Tibial nerve (tissue), 4 donors: ENCODE results near the gene NBAS. TPM values are rescaled to one million over a fixed set of nuclear protein-coding genes. Genes with fewer than 3 reads are reported as not detected.
"Not testable (repeated sequence)": the region's sequence is repeated elsewhere in the genome, so short reads cannot be mapped to it uniquely, and the experiment has no call there.

Experiments used
- DNase-seq, 2 donors: peaks; one replicate each; pipeline ENCODE4 v3.0.0-alpha.2; 2019; ENCODE audit warnings: low spot score in 2 of 2
- H3K27ac ChIP-seq, 4 donors: fragments of 200-600 bp; sonication (generic) in 3 of 4; one replicate each; pipeline ENCODE4 v1.5.1; 2017 to 2019; ENCODE audit warnings: mild to moderate bottlenecking in 1 of 4
- H3K27me3 ChIP-seq, 2 donors: fragments of 200-600 bp; sonication (generic) in 1 of 2; one replicate each; pipeline versions ENCODE4 v1.5.1 to v1.6.0; 2017 to 2019
- H3K36me3 ChIP-seq, 3 donors: fragments of 200-600 bp; sonication (generic); one replicate each; pipeline ENCODE4 v1.5.1; 2018 to 2019
- H3K4me1 ChIP-seq, 4 donors: fragments of 200-600 bp; sonication (generic) in 3 of 4; one replicate each; pipeline ENCODE4 v1.5.1; 2017 to 2019
- H3K4me3 ChIP-seq, 4 donors: fragments of 200-600 bp; sonication (generic) in 3 of 4; one replicate each; pipeline ENCODE4 v1.5.1; 2017 to 2019; ENCODE audit warnings: mild to moderate bottlenecking in 1 of 4, moderate library complexity in 1 of 4
- H3K9me3 ChIP-seq, 4 donors: fragments of 200-600 bp; sonication (generic) in 3 of 4; one replicate each; pipeline ENCODE4 v1.5.1; 2017 to 2019
- EP300 ChIP-seq, 2 donors: sonication (generic); formaldehyde crosslinking; IDR thresholded peaks; one replicate each; pipeline ENCODE4 v1.6.1; 2017; ENCODE audit warnings: antibody characterized with exemption in 2 of 2, mild to moderate bottlenecking in 1 of 2
- POLR2A ChIP-seq, 2 donors: fragments of 450-650 bp; IDR thresholded peaks; one replicate each; pipeline ENCODE4 v1.6.1; 2017; ENCODE audit warnings: antibody characterized with exemption in 2 of 2, mild to moderate bottlenecking in 2 of 2, moderate library complexity in 2 of 2
- WGBS, 2 donors: methylation state at CpG; one replicate each; pipeline ENCODE4 v1.1.5; 2018; 5-methylcytosine and 5-hydroxymethylcytosine counted together
- total RNA-seq, 4 donors: library from RNA; depleted of rRNA; stranded (reverse); fragments of >200 nt; gene quantifications; one replicate each; pipeline ENCODE4 v1.1.0, GENCODE V29; 2016
- TF ChIP-seq, protein P1 (sequence below), 5 experiments: fragments of 200-600 bp in 3 of 5; fragments of 450-650 bp in 2 of 5; sonication (generic) in 3 of 5; IDR thresholded peaks; one replicate each; pipeline ENCODE4 v1.5.1; 2016 to 2019; ENCODE audit warnings: antibody characterized with exemption in 5 of 5, mild to moderate bottlenecking in 3 of 5, moderate library complexity in 2 of 5

NBAS gene
- total RNA-seq, 4 donors from 2014 or later = 49.0 to 59.1 (median 55.1) TPM

DNA sequence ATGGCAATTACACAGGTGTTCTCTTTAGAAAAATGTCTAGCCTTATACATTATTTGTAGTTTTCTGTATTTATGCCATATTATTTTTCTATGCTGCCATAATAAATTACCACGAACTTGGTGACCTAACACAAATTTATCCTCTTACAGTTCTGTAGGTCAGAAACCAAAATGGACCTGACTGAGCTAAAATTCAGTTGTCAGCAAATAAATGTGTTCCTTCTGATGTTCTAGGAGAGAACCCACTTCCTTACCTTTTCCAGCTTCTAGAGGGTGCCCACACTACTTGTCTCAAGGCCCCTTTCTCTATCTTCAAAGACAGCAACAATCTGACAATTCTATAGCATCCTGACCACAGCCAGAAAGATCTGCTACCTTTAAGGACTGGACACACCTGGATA is 153.5 kb downstream of the NBAS start:
- Histone ChIP-seq H3K27me3 (no peaks in the 10 kb centered on the region), H3K27ac (no peak overlapping the region), H3K9me3 (no peaks in the 10 kb centered on the region), H3K4me3 (no peak overlapping the region), H3K4me1 (no peaks in the 10 kb centered on the region), H3K36me3 (peaks cover 0 to 54% (median 3%) of the 10 kb centered on the region in 3 donors)
- TF ChIP-seq EP300 (IDR thresholded peaks at IDR 0.05) (no peak), POLR2A (IDR thresholded peaks at IDR 0.05) (no peak)
- TF ChIP-seq, protein P1, sequence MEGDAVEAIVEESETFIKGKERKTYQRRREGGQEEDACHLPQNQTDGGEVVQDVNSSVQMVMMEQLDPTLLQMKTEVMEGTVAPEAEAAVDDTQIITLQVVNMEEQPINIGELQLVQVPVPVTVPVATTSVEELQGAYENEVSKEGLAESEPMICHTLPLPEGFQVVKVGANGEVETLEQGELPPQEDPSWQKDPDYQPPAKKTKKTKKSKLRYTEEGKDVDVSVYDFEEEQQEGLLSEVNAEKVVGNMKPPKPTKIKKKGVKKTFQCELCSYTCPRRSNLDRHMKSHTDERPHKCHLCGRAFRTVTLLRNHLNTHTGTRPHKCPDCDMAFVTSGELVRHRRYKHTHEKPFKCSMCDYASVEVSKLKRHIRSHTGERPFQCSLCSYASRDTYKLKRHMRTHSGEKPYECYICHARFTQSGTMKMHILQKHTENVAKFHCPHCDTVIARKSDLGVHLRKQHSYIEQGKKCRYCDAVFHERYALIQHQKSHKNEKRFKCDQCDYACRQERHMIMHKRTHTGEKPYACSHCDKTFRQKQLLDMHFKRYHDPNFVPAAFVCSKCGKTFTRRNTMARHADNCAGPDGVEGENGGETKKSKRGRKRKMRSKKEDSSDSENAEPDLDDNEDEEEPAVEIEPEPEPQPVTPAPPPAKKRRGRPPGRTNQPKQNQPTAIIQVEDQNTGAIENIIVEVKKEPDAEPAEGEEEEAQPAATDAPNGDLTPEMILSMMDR (IDR thresholded peaks at IDR 0.05) = no peak
- 97 to 98% methylated on average over 1 of the region's 1 CpG for WGBS, 2 donors
- no peak for DNase-seq

DNA sequence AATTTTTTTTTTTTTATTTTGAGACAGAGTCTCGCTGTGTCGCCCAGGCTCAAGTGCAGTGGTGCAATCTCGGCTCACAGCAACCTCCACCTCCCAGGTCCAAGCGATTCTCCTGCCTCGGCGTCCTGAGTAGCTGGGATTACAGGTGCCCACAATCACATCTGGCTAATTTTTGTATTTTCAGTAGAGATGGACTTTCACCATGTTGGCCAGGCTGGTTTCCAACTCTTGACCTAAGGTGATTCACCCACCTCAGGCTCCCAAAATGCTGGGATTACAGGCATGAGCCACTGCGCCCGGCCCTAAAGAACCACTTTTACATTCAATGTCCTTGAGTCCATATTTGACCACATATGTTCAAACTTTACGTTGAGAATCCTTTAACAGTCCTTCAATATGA is 156.6 kb downstream of the NBAS start:
- peaks cover 0 to 33% (median 3%) of the 10 kb centered on the region in 3 donors for H3K36me3 ChIP-seq
- H3K27me3 ChIP-seq, DNase-seq, H3K4me1 ChIP-seq, H3K9me3 ChIP-seq, H3K4me3 ChIP-seq, H3K27ac ChIP-seq: not testable (repeated sequence)
- 97 to 98% methylated on average over 9 of the region's 9 CpGs for WGBS, 2 donors

DNA sequence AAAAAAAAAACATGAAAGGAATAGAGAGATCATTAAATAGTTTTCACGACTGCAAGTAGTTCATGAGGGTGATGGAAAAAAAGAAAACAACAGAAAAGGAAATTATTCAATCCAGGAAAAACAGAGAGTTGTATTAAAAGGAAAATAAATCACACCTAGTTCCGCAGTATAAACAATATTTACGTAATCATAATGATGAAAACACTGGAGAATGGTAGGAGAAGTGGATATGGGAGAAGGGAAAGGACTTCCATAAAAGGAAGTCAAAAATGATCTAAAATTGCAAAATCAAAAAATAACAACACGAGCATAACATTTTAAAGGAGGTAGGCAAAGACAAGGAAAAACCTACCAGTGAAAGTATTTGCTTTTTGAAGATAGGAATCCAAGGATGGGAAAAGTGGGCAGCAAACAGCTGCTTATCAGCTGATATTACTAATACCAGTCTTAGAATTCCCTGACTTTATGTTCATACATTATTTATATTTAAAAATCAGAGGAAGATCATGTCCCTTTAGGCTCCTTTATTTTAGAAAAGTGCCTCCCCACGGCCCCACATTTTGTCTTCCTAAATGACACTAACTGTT is 160.8 kb downstream of the NBAS start:
- no peak overlapping the region for H3K4me3 ChIP-seq
- 77 to 82% methylated on average over 5 of the region's 5 CpGs for WGBS, 2 donors
- peaks cover 0 to 24% (median 0%) of the 10 kb centered on the region in 3 donors for H3K36me3 ChIP-seq
- no peak for DNase-seq
- no peaks in the 10 kb centered on the region for H3K27me3 ChIP-seq
- H3K9me3 ChIP-seq = peaks cover 0 to 6% (median 0%) of the 10 kb centered on the region in 4 donors
- no peak for TF ChIP-seq POLR2A (IDR thresholded peaks at IDR 0.05)
- TF ChIP-seq, protein P1 (IDR thresholded peaks at IDR 0.05) = no peak
- no peak for TF ChIP-seq EP300 (IDR thresholded peaks at IDR 0.05)
- no peaks in the 10 kb centered on the region for H3K4me1 ChIP-seq
- H3K27ac ChIP-seq = peak overlapping the region in 1 of 4 donors; percentile 3

DNA sequence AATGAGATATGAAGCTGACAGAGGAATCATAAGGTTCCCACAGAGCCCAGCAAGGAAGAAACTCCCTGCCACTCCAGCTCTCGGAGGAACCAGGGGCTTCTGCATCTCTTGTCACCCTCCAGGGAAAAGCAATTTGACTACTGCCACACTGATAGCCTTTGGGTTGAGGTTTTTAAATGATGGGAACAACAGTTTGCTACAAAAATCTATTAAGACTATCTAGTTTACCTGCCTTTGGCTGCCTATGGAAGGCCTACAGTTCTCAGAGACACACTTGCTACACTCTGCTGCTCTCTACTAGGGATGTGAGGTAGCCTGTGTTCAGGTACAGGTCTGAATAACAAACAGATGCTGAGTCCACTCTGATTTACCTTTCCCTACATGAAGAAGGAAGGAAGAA is 161.9 kb downstream of the NBAS start:
- 100% methylated on average over 1 of the region's 1 CpG for WGBS, 2 donors
- DNase-seq = no peak
- Histone ChIP-seq H3K4me3 (no peak overlapping the region), H3K36me3 (peaks cover 0 to 31% (median 0%) of the 10 kb centered on the region in 3 donors), H3K9me3 (peaks cover 0 to 6% (median 0%) of the 10 kb centered on the region in 4 donors), H3K4me1 (no peaks in the 10 kb centered on the region), H3K27me3 (no peaks in the 10 kb centered on the region), H3K27ac (no peak overlapping the region)
- TF ChIP-seq EP300 (IDR thresholded peaks at IDR 0.05) = no peak
- TF ChIP-seq, protein P1 (IDR thresholded peaks at IDR 0.05) = no peak

DNA sequence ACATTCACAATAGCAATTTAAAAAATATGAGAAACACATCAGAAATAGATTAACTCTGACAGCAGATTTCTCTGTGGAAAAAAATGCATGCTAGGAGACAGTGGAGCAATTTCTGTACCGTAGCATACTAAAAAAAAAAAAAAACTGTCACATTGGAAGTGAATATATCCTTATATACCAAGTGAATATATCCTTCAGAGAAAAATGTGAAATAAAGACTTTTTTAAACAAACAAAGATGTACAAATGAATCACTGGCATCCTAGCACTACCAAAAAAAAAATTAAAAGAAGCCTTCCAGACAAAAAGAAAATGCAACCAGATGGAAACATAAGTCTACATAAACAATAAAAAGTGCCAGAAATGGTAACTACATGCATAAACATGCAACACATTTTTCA is 169.4 kb downstream of the NBAS start:
- Histone ChIP-seq H3K9me3 (peaks cover 0 to 1% (median 0%) of the 10 kb centered on the region in 4 donors), H3K4me1 (no peaks in the 10 kb centered on the region), H3K27me3 (no peaks in the 10 kb centered on the region), H3K27ac (no peak overlapping the region), H3K4me3 (no peak overlapping the region), H3K36me3 (peaks cover 0 to 67% (median 0%) of the 10 kb centered on the region in 3 donors)
- WGBS, 2 donors = 34 to 83% methylated on average over 1 of the region's 1 CpG
- DNase-seq = no peak
- TF ChIP-seq EP300 (IDR thresholded peaks at IDR 0.05) (no peak), POLR2A (IDR thresholded peaks at IDR 0.05) (no peak)
- TF ChIP-seq, protein P1 (IDR thresholded peaks at IDR 0.05) = no peak
